Measurements from ENCODE around the gene POLD3.
"Not testable (repeated sequence)": the region's sequence is repeated elsewhere in the genome, so short reads cannot be mapped to it uniquely, and the experiment has no call there.

POLD3 gene

DNA sequence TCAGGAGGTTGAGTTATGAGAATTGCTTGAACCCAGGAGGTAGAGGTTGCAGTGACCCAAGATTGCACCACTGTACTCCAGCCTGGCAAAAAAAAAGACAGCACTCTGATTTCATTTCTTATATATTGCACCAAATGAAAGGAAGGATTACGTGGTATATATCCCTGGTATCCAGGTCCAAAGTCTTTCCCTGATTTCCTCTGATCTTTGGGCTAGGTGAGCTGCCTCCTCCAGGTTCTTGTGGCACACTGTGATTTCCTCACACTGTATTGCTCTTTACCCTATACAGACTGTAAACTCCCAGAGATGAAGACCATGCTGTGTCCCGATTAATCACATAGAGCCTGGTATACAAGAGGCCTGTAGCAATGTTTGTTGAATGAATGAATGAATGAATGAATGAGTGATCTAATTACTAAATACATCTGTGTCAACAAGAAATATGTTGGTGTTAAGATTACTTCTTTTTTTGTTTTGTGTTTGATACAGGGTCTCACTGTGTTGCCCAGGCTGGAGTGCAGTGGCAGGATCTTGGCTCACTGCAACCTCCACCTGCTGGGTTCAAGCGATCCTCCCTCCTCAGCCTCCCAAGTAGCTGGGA, 9.3 kb upstream of the POLD3 start:
- no peak for DNase-seq (ENCODE audit: low spot score)

- not testable (repeated sequence) for DNase-seq (ENCODE audit: low spot score)
These were observed 1.9 kb upstream of the POLD3 start for GRCh38 chr11:74590492-74590891.

GRCh38 chr11:74592063-74592440, 330 bp upstream of the POLD3 start:
- no peak for DNase-seq (ENCODE audit: low spot score)

- no peak for DNase-seq (ENCODE audit: low spot score)
These were observed 1.1 kb downstream of the POLD3 start for GRCh38 chr11:74593463-74593862.

DNA sequence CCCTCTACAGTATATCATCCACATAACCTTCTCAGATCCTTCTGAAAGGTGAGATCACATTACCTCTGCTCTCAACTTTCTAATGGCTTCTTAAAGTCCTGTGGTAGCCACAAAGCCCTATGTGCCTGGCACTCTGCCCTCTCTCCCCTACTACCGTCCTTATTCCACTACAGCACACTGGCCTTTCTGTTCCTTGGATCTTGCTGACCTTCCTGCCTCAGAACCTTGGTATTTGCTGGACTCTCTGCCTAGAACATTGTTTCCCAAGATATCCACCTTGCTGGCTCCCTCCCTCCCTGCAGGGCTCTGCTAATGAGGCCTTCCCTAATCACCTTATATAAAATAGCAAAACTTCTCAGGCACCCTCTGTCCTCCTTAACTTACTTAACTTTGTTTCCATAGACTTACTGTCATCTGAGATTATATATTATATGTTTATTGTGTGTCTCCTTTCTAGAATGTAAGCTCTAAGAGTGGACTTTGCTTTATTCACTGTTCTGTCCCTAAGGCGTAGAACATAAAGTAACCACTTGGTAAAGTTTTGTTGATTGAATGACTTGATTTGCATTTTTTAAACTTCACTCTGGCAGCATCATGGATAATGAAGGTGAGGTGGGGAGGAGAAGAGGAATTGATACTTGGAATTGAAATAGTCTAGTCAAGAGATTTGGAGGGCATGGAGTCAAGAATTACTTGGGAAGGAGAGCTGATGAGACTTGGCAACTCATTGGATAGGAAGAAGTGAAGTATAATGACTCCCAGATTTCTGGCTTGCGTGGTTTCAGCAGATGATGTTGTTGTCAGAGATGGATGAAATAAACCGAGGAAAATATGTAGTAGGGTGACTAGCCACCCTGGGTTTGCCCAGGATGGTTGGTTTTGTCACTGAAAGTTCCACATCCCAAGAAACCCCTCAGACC, 10.5 kb downstream of the POLD3 start:
- DNase-seq (ENCODE audit: low spot score) = no peak

GRCh38 chr11:74603845-74604244, 11.5 kb downstream of the POLD3 start:
- no peak for DNase-seq (ENCODE audit: low spot score)

DNA sequence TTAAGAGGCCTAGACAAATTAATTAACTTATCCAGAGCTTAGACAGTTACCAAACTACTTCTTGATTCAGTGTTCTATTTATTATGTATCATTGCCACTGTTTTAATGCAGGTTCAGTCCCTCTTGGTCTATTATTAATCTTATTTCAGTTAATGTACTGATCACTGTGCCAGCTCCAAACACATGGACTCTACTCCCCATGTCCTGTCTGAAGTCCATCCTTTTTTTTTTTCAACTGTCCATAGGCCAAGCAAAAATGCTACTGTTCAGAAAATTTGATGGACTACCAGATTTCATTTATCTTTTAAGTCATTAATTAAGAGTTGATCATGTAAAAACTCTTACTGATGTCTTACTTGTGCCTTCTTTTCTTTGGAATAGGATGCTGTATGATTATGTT, 11.9 kb downstream of the POLD3 start:
- no peak for DNase-seq (ENCODE audit: low spot score)

DNA sequence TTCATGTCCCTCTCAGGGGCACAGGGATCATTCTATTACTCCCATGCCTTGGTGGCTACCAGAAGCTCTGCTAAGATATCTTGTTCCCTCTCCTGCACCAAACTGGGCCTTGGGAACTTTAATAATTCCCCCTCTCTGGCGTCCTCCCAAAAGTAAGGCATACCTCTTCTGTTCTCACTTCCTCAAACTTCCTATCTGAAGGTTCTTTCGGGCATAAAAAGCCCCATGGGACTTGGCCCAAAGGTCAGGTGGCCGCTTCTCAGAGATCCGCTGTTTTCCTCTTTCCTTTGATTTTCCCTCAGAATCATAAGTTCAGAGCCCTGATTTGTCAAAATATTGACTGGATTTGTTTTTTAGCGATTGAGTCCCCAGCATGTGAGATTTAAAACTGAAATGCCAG, 13.0 kb downstream of the POLD3 start:
- no peak for DNase-seq (ENCODE audit: low spot score)

DNA sequence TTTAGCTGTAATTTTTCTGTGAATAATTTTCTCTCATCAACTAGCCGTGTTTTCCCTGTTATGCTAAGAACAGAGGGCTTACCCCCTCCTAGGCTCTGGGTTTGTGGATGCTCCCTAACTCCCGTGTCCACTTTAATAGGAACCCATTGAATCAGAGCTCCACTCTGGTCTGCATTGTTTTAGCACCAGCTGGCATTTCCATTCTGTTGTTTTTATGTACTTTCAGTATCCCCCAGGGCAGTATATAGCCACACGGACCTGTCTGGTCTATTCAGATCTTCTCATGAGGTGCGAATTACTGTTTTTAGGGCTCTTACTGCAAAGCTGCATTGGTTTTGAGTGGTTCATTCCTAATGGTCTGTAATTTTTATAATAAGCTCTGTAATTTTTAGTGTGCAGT, 16.0 kb downstream of the POLD3 start:
- no peak for DNase-seq (ENCODE audit: low spot score)

DNA sequence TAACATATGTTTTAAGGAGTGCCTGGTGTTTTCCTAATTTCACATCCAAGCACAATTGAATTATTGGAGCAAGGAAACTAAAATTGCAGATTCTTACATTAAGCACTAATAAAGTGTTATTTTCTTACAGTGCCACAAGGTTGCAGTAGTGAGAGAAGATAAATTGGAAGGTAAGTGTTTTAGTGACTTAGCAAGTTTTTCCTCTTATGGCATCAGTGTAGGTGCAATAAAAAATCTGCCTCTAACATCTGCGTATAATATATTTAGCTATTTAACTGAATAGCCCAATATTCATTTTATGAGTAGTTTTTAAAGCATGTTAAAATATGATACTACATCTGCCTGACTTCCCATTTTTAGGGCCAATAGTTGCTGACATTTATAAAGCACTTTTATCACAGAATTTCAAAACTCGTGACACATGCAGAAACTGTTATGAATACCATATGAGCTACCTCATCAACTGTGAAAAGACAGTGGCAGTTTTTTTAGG, 19.0 kb downstream of the POLD3 start:
- DNase-seq (ENCODE audit: low spot score) = peak; percentile 29

GRCh38 chr11:74612877-74613276, 20.5 kb downstream of the POLD3 start:
- DNase-seq (ENCODE audit: low spot score) = no peak

DNA sequence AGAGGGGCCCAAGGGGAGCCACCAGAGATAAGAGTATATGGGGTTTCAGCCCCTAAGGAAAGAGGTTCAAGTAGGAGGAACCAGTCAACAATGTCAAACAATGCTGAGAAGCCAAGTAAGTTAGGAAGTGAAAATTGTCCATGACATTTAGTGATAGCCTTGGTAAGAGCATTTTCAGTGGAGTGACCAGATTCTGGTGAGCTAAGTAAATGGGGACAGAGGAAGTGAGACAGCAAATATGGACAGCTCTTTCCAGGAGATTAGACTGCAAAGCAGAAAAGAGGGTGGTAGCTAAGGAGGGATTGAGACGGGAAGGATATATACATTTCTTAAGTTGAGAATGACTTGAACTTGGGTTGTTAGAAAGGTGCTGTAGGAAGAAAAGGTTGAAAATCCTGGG, 22.9 kb downstream of the POLD3 start:
- no peak for DNase-seq (ENCODE audit: low spot score)

DNA sequence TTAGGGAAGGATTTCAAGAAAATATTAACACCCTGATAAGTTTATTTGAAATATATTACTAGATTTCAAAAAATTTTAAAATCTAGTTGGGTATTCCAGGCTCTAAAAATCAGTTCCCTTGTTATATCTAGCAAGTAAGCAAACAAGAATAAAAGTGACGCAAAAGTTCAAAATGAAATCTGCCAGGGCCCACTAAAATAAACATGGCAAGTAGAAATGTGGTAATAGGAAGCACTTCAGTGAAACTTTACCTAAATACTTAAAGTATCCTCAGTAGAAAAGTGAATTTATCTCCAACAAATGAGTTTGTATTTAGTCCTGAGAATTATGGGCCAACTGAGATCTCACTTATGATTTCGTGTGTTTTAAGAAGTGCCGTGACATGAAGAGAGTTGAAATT, 23.6 kb downstream of the POLD3 start:
- no peak for DNase-seq (ENCODE audit: low spot score)

DNA sequence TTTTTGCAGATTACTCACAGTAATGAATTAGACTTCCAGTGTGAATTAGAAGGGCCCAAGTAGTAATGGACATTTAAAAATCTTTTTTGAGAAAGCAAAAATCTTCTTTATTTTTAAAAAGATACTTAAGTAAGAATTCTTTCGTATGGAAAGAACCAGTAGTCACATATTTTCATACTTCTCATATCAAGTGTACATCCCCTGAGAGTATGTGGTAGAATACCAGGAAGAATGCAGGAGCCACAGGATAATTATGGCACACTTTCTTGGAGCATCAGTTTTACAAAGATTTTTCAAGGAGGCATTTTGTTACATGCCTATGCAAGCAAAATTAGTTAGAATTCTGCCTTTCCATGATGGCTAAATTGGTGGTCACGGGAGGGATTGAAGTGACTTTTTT, 28.1 kb downstream of the POLD3 start:
- DNase-seq (ENCODE audit: low spot score) = peak; percentile 31

GRCh38 chr11:74626130-74626529, 33.7 kb downstream of the POLD3 start:
- no peak for DNase-seq (ENCODE audit: low spot score)

GRCh38 chr11:74626604-74627003, 34.2 kb downstream of the POLD3 start:
- no peak for DNase-seq (ENCODE audit: low spot score)

- DNase-seq (ENCODE audit: low spot score) = no peak
These were observed 35.0 kb downstream of the POLD3 start for GRCh38 chr11:74627381-74627780.

DNA sequence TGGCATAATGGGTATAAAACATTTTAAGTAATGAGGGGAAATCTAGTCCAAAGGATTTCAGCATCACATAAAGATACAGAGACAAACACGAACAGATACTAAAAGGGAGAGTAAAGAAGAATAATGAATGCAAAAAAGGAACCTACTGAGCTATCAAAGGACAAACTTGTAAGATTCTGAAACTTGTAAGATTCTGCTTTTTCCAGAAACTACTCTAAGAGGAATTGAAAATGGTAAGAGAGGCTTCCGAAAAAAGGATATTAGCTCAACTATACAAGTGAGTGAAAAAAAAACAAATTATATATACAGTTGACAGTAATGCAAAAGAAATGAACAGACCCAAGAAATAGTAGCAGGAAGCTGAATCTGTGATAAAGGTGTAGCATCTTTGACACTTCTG, 37.7 kb downstream of the POLD3 start:
- no peak for DNase-seq (ENCODE audit: low spot score)

DNA sequence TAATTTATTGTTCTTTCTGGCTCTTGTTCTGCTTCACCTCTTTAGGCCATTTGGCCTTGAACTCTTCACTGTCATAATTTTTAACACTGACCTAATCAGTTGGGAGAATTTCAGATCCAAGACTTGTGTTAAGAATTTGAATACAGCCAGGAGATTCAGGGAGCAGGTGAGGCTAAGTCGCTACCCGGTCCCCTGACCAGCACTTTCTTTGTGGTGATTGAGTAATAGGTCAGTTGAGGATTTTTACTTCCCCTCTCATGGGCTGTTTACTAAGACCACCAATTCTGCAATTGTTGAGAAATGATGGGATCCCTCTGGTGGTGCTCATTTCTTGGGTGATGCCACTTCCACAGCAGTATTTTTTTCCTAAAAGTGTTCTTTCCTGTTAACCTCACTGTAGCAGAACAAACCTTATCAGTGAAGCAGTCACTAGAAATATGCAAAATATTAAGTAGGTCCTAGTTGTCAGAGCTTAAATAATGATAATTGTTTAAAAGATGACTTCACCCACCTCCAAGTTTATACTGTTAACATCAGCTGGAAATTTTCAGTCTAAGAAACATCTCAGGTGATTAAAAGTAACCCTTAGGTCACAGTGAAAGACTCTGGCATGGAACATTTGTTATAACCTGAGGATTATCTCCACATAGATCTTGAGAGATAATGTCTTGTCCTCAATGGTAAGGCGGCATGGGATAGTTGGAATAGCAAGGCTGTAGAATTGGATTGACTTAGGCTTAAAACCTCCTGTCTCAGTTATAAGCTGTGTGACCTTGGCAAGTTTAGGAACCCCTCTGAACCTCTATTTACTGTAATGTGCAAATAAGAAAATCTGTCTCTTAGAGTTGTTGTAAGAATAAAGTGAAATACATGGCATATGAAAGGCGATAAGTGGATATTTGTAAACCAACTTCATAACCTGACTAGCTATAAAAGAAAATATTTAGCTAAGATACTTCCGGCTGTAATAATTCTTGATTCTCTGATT, 41.3 kb downstream of the POLD3 start:
- no peak for DNase-seq (ENCODE audit: low spot score)

DNA sequence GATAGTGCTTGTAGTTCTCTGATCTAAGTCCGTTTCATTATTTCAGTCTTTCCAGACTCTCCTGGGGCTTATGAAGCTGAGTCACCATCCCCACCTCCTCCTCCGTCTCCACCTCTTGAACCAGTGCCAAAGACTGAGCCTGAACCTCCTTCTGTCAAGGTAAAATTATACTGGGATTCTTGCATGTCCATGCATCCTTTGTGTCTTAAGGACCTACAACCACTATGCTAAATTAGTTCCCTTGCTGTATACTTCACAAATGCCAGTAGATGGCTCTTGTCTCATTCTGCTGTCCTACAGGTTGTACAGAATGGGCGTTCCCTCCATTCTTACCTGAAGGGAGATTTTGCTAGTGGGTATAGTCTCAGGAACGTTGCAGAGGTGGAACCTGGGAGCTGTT, 42.2 kb downstream of the POLD3 start:
- DNase-seq (ENCODE audit: low spot score) = peak; percentile 9

GRCh38 chr11:74636630-74637184, 44.3 kb downstream of the POLD3 start:
- peak; percentile 32 for DNase-seq (ENCODE audit: low spot score)

DNA sequence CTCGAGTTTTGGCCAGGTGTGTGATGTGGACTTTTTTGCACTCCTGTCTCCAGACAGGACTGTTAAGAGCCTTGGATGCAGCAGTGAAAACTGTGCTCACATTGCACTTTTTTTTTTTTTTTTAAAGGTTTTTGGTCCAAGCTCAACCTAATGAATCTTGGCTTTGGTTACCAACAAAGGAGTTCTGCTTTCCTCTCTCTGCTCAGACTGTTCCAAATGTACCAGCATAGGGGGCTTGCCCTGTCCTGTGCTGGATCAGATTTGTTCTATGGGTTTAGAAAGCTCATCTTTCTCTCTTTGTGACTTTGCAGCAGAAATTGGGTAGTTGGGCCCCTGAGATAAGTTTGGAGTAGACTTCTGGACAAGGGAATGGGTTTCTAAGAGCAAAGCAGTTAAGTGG, 45.3 kb downstream of the POLD3 start:
- DNase-seq (ENCODE audit: low spot score) = no peak
